GM23338 (cell line): ENCODE measurements around the gene TBX18. TPM values are rescaled to one million over a fixed set of nuclear protein-coding genes. Genes with fewer than 3 reads are reported as not detected.

Experiments
- ATAC-seq: fragments of 200-7000 bp; cut with Tn5 transposase; 3 replicates; pipeline ENCODE4 v1.9.1; 2020
- DNase-seq: peaks from one replicate; pipeline ENCODE4 v3.0.0-alpha.2; 2015; ENCODE audit warnings: low spot score
- H2AFZ ChIP-seq: fragments of 200-600 bp; sonication (generic); 2 replicates; pipeline ENCODE4 v1.8.0; 2016; ENCODE audit warnings: antibody characterized with exemption, mild to moderate bottlenecking, moderate library complexity
- H3F3A ChIP-seq: fragments of 200-600 bp; sonication (generic); replicated peaks from 2 replicates; pipeline ENCODE4 v1.8.0; 2017; ENCODE audit warnings: antibody characterized with exemption, mixed run types, low read depth
- H3K27ac ChIP-seq: fragments of 200-600 bp; sonication (generic); 2 replicates; pipeline ENCODE4 v1.6.1; 2016; ENCODE audit warnings: low read depth
- H3K27me3 ChIP-seq: fragments of 200-600 bp; sonication (generic); 2 replicates; pipeline ENCODE4 v1.8.0; 2016; ENCODE audit warnings: mild to moderate bottlenecking, mixed run types, moderate library complexity; ENCODE audit not compliant: insufficient read depth
- H3K36me3 ChIP-seq: fragments of 200-600 bp; sonication (generic); 2 replicates; pipeline ENCODE4 v1.8.0; 2016; ENCODE audit warnings: mild to moderate bottlenecking; ENCODE audit not compliant: insufficient read depth
- H3K4me1 ChIP-seq: fragments of 200-600 bp; sonication (generic); 2 replicates; pipeline ENCODE4 v1.8.0; 2016; ENCODE audit warnings: mild to moderate bottlenecking, moderate library complexity; ENCODE audit not compliant: insufficient read depth
- H3K4me2 ChIP-seq: fragments of 200-600 bp; sonication (generic); 2 replicates; pipeline ENCODE4 v1.7.1; 2017; ENCODE audit warnings: mixed run types
- H3K4me3 ChIP-seq: fragments of 200-600 bp; sonication (generic); 2 replicates; pipeline ENCODE4 v1.6.1; 2016; ENCODE audit warnings: mixed run types
- H3K79me2 ChIP-seq: fragments of 200-600 bp; sonication (generic); replicated peaks from 2 replicates; pipeline ENCODE4 v1.8.0; 2017; ENCODE audit warnings: mild to moderate bottlenecking; ENCODE audit not compliant: insufficient read depth
- H3K9me2 ChIP-seq: fragments of 200-600 bp; sonication (generic); 2 replicates; pipeline ENCODE4 v1.8.0; 2017; ENCODE audit not compliant: insufficient read depth
- H4K20me1 ChIP-seq: fragments of 200-600 bp; sonication (generic); replicated peaks from 2 replicates; pipeline ENCODE4 v1.8.0; 2017; ENCODE audit warnings: mild to moderate bottlenecking; ENCODE audit not compliant: insufficient read depth
- H3K27ac Mint-ChIP-seq: 2 replicates; pipeline ENCODE4 v1.8.0; 2020; ENCODE audit warnings: inconsistent platforms, mild to moderate bottlenecking, moderate library complexity, mixed read lengths
- H3K27me3 Mint-ChIP-seq: 3 replicates; pipeline ENCODE4 v1.8.0; 2022; ENCODE audit warnings: low read depth, mild to moderate bottlenecking, moderate library complexity, mixed read lengths, inconsistent platforms; ENCODE audit not compliant: insufficient read depth, poor library complexity
- H3K36me3 Mint-ChIP-seq: 3 replicates; pipeline ENCODE4 v1.8.0; 2021; ENCODE audit warnings: low read depth, mild to moderate bottlenecking, inconsistent platforms, moderate library complexity, mixed read lengths
- H3K4me1 Mint-ChIP-seq: 3 replicates; pipeline ENCODE4 v1.8.0; 2020; ENCODE audit warnings: mild to moderate bottlenecking, inconsistent platforms, mixed read lengths
- H3K4me3 Mint-ChIP-seq: 3 replicates; pipeline ENCODE4 v1.8.0; 2021; ENCODE audit warnings: moderate library complexity, mild to moderate bottlenecking, inconsistent platforms, mixed read lengths
- H3K9me3 Mint-ChIP-seq: 3 replicates; pipeline ENCODE4 v1.8.0; 2020; ENCODE audit warnings: moderate library complexity, mild to moderate bottlenecking, inconsistent platforms, mixed read lengths
- CREB1 ChIP-seq: fragments of 250-450 bp; sonication (Bioruptor Pico); IDR thresholded peaks from 2 replicates; pipeline ENCODE4 v1.5.0; 2020; ENCODE audit warnings: low read depth, mild to moderate bottlenecking, moderate library complexity
- CTCF ChIP-seq, 2 experiments: fragments of 200-600 bp in 1 of 2; sonication (generic) in 1 of 2; conservative IDR thresholded peaks; 2 replicates each; pipeline versions ENCODE4 v1.5.1 to v1.6.1; 2016 to 2017; ENCODE audit warnings: antibody characterized with exemption in 2 of 2, low read depth in 2 of 2, mild to moderate bottlenecking in 2 of 2, moderate library complexity in 1 of 2
- ETS1 ChIP-seq: IDR thresholded peaks from 2 replicates; pipeline ENCODE4 v1.6.1; 2016; ENCODE audit warnings: antibody characterized with exemption
- EZH2 ChIP-seq: fragments of 200-600 bp; sonication (generic); IDR thresholded peaks from one replicate; pipeline ENCODE4 v1.8.0; 2017; ENCODE audit warnings: antibody characterized with exemption, mild to moderate bottlenecking, low read depth; ENCODE audit not compliant: unreplicated experiment
- NANOG ChIP-seq: IDR thresholded peaks from 2 replicates; pipeline ENCODE4 v1.6.1; 2016; ENCODE audit warnings: antibody characterized with exemption, borderline replicate concordance
- REST ChIP-seq: IDR thresholded peaks from one replicate; pipeline ENCODE4 v1.6.1; 2018; ENCODE audit warnings: antibody characterized with exemption; ENCODE audit not compliant: unreplicated experiment
- STAT1 ChIP-seq: IDR thresholded peaks from one replicate; pipeline ENCODE4 v1.6.1; 2016; ENCODE audit warnings: antibody characterized with exemption; ENCODE audit not compliant: unreplicated experiment
- ZNF331 ChIP-seq: fragments of 250-450 bp; sonication (Bioruptor Pico); IDR thresholded peaks from 2 replicates; pipeline ENCODE4 v1.5.0; 2020; ENCODE audit warnings: low read depth, mild to moderate bottlenecking, moderate library complexity
- ZNF462 ChIP-seq: fragments of 250-450 bp; sonication (Bioruptor Pico); IDR thresholded peaks from 2 replicates; pipeline ENCODE4 v1.5.0; 2020; ENCODE audit warnings: mild to moderate bottlenecking, moderate library complexity
- polyA plus RNA-seq: library from polyadenylated mRNA; unstranded; fragments of >200 nt; fragmentation: Nextera tagmentation; extraction: Ambion mirVana; gene quantifications from 2 replicates; pipeline ENCODE4 v1.2.1, GENCODE V29; 2016
- total RNA-seq: library from RNA; depleted of rRNA; stranded (reverse); fragments of >200 nt; shearing (Covaris generic); gene quantifications from 2 replicates; pipeline ENCODE4 v1.2.3, GENCODE V29; 2014

The TBX18 gene
- total and polyA plus RNA-seq, 2 experiments from 2014 or later, result 0.03 TPM; not detected in 1

GRCh38 chr6:84707171-84707570 lies 57.2 kb downstream of the TBX18 start (continued):
- TF ChIP-seq CREB1 (CRISPR knock-in tag) (no peak), ZNF331 (CRISPR knock-in tag) (no peak), NANOG (no peak), ETS1 (no peak)

GRCh38 chr6:84696166-84696565 lies 68.2 kb downstream of the TBX18 start:
- peaks cover 5% of the 10 kb centered on the region; the same call in 2 of the 3 replicates for H3K36me3 Mint-ChIP-seq
- H3K9me3 Mint-ChIP-seq, result peaks cover 20% of the 10 kb centered on the region
- Histone ChIP-seq H4K20me1 (no peaks in the 10 kb centered on the region), H3K4me3 (no peak overlapping the region), H3K27me3 (no peaks in the 10 kb centered on the region), H3K9me2 (no peaks in the 10 kb centered on the region; the same call in 1 of the 2 replicates), H3K27ac (no peak overlapping the region), H3K4me1 (no peaks in the 10 kb centered on the region), H3K79me2 (no peaks in the 10 kb centered on the region), H3F3A (no peaks in the 10 kb centered on the region), H3K4me2 (no peak overlapping the region), H3K36me3 (no peaks in the 10 kb centered on the region), H2AFZ (no peak overlapping the region)
- no peak overlapping the region for H3K27ac Mint-ChIP-seq
- no peaks in the 10 kb centered on the region for H3K4me1 Mint-ChIP-seq
- TF ChIP-seq NANOG (no peak), CREB1 (CRISPR knock-in tag) (no peak), ZNF331 (CRISPR knock-in tag) (no peak), REST (no peak), ETS1 (no peak), CTCF (conservative IDR thresholded peaks at IDR 0.05; ENCODE audit: low read depth in 2 of 2) (no peak), ZNF462 (CRISPR knock-in tag) (no peak), EZH2 (no peak), STAT1 (no peak)
- ATAC-seq (no peak), DNase-seq (no peak)
- H3K4me3 Mint-ChIP-seq, result no peak overlapping the region
- H3K27me3 Mint-ChIP-seq, result peaks cover 2% of the 10 kb centered on the region
